Smooth muscle cell (in vitro differentiated cells): ENCODE measurements around the gene ZNF394. TPM values are rescaled to one million over a fixed set of nuclear protein-coding genes. Genes with fewer than 3 reads are reported as not detected.
"Not testable (repeated sequence)": the region's sequence is repeated elsewhere in the genome, so short reads cannot be mapped to it uniquely, and the experiment has no call there.

Experiments
- DNase-seq: peaks from one replicate; lab custom pipeline; 2025; ENCODE audit not compliant: unreplicated experiment; lab: John Stamatoyannopoulos, UW
- H2AFZ ChIP-seq: fragments of 200-600 bp; sonication (generic); 2 replicates; pipeline ENCODE4 v1.6.0; 2016; ENCODE audit warnings: antibody characterized with exemption, low read depth, mild to moderate bottlenecking
- H3F3A ChIP-seq: fragments of 200-600 bp; sonication (generic); 2 replicates; pipeline ENCODE4 v1.6.0; 2017; ENCODE audit warnings: antibody characterized with exemption, low read depth
- H3K27ac ChIP-seq: fragments of 200-600 bp; sonication (generic); 2 replicates; pipeline ENCODE4 v1.5.1; 2016; ENCODE audit warnings: low read depth, mild to moderate bottlenecking
- H3K27me3 ChIP-seq: fragments of 200-600 bp; sonication (generic); 2 replicates; pipeline ENCODE4 v1.6.1; 2016; ENCODE audit warnings: low read depth, mild to moderate bottlenecking
- H3K36me3 ChIP-seq: fragments of 200-600 bp; sonication (generic); 2 replicates; pipeline ENCODE4 v1.5.1; 2016; ENCODE audit warnings: low read depth
- H3K4me1 ChIP-seq: fragments of 200-600 bp; sonication (generic); 2 replicates; pipeline ENCODE4 v1.5.1; 2016; ENCODE audit warnings: low read depth
- H3K4me2 ChIP-seq: fragments of 200-600 bp; sonication (generic); 2 replicates; pipeline ENCODE4 v1.6.0; 2016; ENCODE audit warnings: mild to moderate bottlenecking
- H3K4me3 ChIP-seq: fragments of 200-600 bp; sonication (generic); 2 replicates; pipeline ENCODE4 v1.5.1; 2016; ENCODE audit warnings: mild to moderate bottlenecking
- H3K79me2 ChIP-seq: fragments of 200-600 bp; sonication (generic); 2 replicates; pipeline ENCODE4 v1.6.0; 2016; ENCODE audit warnings: low read depth, mild to moderate bottlenecking
- H3K9ac ChIP-seq: fragments of 200-600 bp; sonication (generic); 2 replicates; pipeline ENCODE4 v1.6.0; 2016; ENCODE audit warnings: low read depth
- H3K9me3 ChIP-seq: fragments of 200-600 bp; sonication (generic); replicated peaks from 2 replicates; pipeline ENCODE4 v1.5.1; 2016; ENCODE audit warnings: low read depth
- H4K20me1 ChIP-seq: fragments of 200-600 bp; sonication (generic); 2 replicates; pipeline ENCODE4 v1.6.0; 2016; ENCODE audit warnings: low read depth
- WGBS: methylation state at CpG from one replicate; pipeline ENCODE4 v1.1.7; 2016; ENCODE audit warnings: low lambda C conversion rate; 5-methylcytosine and 5-hydroxymethylcytosine counted together
- polyA plus RNA-seq: library from polyadenylated mRNA; unstranded; fragments of >200 nt; fragmentation: Nextera tagmentation; extraction: Ambion mirVana; gene quantifications from 2 replicates; pipeline ENCODE4 v1.2.1, GENCODE V29; 2016
- total RNA-seq: library from RNA; depleted of rRNA; stranded (reverse); fragments of >200 nt; gene quantifications from 2 replicates; pipeline ENCODE4 v1.2.3, GENCODE V29; 2014
- TF ChIP-seq, protein P1 (sequence below): fragments of 200-600 bp; sonication (generic); IDR thresholded peaks from 2 replicates; pipeline ENCODE4 v1.5.1; 2017; ENCODE audit warnings: borderline replicate concordance, mild to moderate bottlenecking, antibody characterized with exemption; ENCODE audit not compliant: insufficient read depth, poor library complexity, severe bottlenecking

The ZNF394 gene
- total RNA-seq (14.6 and 27.7 TPM in 2 replicates), polyA plus RNA-seq (13.2 and 21.2 TPM in 2 replicates)

- TF ChIP-seq, protein P1, sequence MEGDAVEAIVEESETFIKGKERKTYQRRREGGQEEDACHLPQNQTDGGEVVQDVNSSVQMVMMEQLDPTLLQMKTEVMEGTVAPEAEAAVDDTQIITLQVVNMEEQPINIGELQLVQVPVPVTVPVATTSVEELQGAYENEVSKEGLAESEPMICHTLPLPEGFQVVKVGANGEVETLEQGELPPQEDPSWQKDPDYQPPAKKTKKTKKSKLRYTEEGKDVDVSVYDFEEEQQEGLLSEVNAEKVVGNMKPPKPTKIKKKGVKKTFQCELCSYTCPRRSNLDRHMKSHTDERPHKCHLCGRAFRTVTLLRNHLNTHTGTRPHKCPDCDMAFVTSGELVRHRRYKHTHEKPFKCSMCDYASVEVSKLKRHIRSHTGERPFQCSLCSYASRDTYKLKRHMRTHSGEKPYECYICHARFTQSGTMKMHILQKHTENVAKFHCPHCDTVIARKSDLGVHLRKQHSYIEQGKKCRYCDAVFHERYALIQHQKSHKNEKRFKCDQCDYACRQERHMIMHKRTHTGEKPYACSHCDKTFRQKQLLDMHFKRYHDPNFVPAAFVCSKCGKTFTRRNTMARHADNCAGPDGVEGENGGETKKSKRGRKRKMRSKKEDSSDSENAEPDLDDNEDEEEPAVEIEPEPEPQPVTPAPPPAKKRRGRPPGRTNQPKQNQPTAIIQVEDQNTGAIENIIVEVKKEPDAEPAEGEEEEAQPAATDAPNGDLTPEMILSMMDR: no peak
- H4K20me1 ChIP-seq: peaks cover 16% of the 10 kb centered on the region
- peak within 1 kb of the TSS; percentile 84 for H3K9ac ChIP-seq
- peak; percentile 56 for DNase-seq
- H3K9me3 ChIP-seq: no peaks in the 10 kb centered on the region
- peak within 1 kb of the TSS; percentile 98 for H3K4me2 ChIP-seq
- peaks cover 56% of the 10 kb centered on the region for H3K79me2 ChIP-seq
- WGBS: under 1% methylated on average over 68 of the region's 68 CpGs
- H3K27ac ChIP-seq: peak within 1 kb of the TSS; percentile 84
- no peaks in the 10 kb centered on the region for H3K27me3 ChIP-seq
- H3F3A ChIP-seq: no peaks in the 10 kb centered on the region
- H3K4me3 ChIP-seq: peak within 1 kb of the TSS; percentile 95
- H2AFZ ChIP-seq: peak within 1 kb of the TSS; percentile 95
- no peaks in the 10 kb centered on the region for H3K4me1 ChIP-seq
- H3K36me3 ChIP-seq: peaks cover 8% of the 10 kb centered on the region
These were observed at the start of gene ZNF394 for GRCh38 chr7:99499721-99500636. ZNF394 (minus strand) TSS chr7:99500281; CDS start chr7:99500093, 188 bp downstream.

DNA sequence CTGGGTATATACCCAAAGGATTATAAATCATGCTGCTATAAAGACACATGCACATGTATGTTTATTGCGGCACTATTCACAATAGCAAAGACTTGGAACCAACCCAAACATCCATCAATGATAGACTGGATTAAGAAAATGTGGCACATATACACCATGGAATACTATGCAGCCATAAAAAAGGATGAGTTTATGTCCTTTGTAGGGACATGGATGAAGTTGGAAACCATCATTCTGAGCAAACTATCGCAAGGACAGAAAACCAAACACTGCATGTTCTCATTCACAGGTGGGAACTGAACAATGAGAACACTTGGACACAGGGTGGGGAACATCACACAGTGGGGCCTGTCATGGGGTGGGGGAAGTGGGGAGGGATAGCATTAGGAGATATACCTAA, 49.5 kb upstream of the ZNF394 start:
- H2AFZ ChIP-seq, H3K27me3 ChIP-seq, H3K9ac ChIP-seq, H3K27ac ChIP-seq, DNase-seq, H3K4me2 ChIP-seq, H3F3A ChIP-seq, H4K20me1 ChIP-seq, H3K4me1 ChIP-seq, H3K4me3 ChIP-seq: not testable (repeated sequence)
- Histone ChIP-seq H3K36me3 (peaks cover 19% of the 10 kb centered on the region), H3K79me2 (peaks cover 21% of the 10 kb centered on the region), H3K9me3 (peaks cover 12% of the 10 kb centered on the region)
- 100% methylated on average over 2 of the region's 2 CpGs for WGBS

GRCh38 chr7:99545308-99545707, 45.2 kb upstream of the ZNF394 start:
- DNase-seq, H3K9ac ChIP-seq, H3K4me3 ChIP-seq, H3K27me3 ChIP-seq, H3K79me2 ChIP-seq, H3K4me1 ChIP-seq, H3F3A ChIP-seq, H3K27ac ChIP-seq, H3K4me2 ChIP-seq, H2AFZ ChIP-seq, H4K20me1 ChIP-seq: not testable (repeated sequence)
- 96% methylated on average over 5 of the region's 5 CpGs for WGBS
- Histone ChIP-seq H3K9me3 (peaks cover 15% of the 10 kb centered on the region), H3K36me3 (peaks cover 19% of the 10 kb centered on the region)

- WGBS: 96% methylated on average over 6 of the region's 6 CpGs
- Histone ChIP-seq H3K9ac (no peak overlapping the region), H4K20me1 (no peaks in the 10 kb centered on the region), H3F3A (no peaks in the 10 kb centered on the region), H3K79me2 (no peaks in the 10 kb centered on the region), H3K4me2 (no peak overlapping the region), H3K36me3 (peaks cover 19% of the 10 kb centered on the region), H3K27ac (no peak overlapping the region), H3K27me3 (no peaks in the 10 kb centered on the region), H3K4me1 (no peaks in the 10 kb centered on the region), H2AFZ (no peak overlapping the region), H3K9me3 (peaks cover 19% of the 10 kb centered on the region), H3K4me3 (no peak overlapping the region)
- no peak for DNase-seq
- TF ChIP-seq, protein P1: no peak
These were observed 43.8 kb upstream of the ZNF394 start for GRCh38 chr7:99543916-99544315.
